Urothelium cell line (cell line): ENCODE results near the gene MED6.

Source experiments
- DNase-seq: peaks from one replicate; pipeline ENCODE4 v3.0.0; 2011; ENCODE audit warnings: low spot score, mixed read lengths
- FAIRE-seq: peaks from 2 replicates; lab custom pipeline; 2011; peaks lifted over from hg19 to GRCh38; lab: Jason Lieb, UNC

Gene MED6

DNA sequence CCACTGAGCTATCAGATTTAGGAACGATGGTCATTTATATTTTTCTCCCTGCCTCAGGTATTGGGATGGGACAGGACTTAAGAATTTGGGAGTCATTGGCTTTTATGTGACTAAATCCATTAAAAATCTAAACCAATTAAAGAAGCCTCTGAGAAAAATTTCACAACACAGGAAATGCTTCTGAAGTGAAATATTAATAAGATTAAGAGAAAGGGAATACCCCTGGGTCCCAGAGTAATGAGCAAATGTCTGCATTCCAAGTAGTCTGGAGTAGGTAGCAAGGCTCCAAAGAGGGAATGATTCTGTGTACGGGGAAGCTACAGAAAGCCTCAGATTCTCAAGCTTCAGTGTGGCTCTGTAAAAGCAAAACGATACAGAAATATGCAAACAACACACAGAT is 707 bp upstream of the MED6 start:
- FAIRE-seq (no peak), DNase-seq (no peak)

DNA sequence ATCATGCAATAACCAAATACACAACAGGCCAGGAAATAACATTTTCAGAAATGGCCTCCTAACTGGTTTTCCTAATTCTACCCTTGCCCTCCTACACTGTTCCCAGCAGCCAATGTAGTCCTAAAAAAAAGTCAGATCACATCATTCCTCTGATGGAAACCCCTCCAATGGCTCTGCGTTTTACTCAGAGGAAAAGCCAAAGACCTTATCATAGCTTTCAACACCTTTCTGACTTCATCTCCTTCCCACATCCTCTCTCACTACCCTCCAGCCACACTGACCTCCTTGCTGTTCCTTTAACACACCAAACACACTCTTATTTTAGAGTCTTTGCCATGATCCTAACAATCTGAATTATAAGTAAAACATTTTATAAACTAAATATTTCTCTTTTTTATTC is 1.1 kb downstream of the MED6 start:
- DNase-seq, result no peak
- no peak for FAIRE-seq

DNA sequence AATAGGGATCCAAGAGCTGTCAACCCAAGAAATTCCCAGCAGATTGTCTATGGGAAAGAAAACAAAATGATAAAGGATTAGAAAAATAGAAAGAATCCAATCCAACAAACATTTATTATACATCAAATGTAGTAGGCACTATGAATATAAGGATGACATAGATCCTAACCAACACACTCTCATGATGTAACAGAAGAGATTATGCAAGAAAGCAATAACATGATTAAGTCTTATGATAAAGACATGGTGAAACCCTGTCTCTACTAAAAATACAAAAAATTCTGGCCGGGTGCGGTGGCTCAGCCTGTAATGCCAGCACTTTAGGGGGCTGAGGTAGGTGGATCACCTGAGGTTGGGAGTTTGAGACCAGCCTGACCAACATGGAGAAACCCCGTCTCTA is 2.7 kb downstream of the MED6 start:
- DNase-seq (no peak), FAIRE-seq (no peak)

DNA sequence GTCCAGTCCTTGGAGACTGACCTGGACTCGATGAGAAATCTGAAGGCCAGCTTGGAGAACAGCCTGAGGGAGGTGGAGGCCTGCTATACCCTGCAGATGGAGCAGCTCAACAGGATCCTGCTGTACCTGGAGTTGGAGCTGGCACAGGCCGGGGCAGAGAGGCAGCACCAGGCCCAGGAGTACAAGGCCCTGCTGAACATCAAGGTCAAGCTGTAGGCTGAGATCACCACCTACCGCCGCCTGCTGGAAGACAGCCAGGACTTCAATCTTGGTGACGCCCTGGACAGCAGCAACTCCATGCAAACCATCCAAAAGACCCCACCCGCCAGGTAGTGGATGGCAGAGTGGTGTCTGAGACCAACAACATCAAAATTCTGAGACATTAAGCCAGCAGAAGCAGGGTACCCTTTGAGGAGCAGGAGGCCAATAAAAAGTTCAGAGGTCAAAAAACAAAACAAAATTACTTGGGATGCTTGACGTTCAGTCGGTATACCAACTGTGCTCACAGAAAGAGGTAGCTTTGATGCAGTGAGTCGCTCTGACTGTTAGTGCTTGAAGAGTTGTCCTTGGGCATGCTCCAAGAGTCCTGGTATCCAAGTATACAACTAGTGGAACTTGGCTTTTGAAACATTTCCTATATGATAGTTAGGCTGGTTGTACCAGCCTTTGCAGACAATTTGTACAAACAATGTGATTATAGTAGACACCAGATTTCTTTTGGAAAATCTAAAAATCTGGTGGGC is 4.8 kb downstream of the MED6 start:
- DNase-seq (no peak), FAIRE-seq (peak; percentile 30)

DNA sequence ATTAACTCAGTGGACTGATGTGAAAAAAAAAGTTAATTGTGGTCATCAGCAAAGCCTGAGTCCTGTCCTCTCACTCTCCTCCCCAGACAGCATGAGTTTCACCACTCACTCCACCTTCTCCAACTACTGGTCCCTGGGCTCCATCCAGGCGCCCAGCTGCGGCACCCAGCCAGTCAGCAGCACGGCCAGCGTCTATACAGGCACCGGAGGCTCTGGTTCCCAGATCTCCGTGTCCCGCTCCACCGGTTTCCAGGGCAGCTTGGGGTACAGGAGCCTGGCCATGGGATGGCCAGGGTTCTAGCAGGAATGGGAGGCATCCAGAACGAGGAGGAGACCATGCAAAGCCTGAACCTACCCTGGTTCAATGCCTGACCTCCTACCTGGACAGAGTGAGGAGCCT is 6.0 kb downstream of the MED6 start:
- FAIRE-seq (no peak), DNase-seq (no peak)

DNA sequence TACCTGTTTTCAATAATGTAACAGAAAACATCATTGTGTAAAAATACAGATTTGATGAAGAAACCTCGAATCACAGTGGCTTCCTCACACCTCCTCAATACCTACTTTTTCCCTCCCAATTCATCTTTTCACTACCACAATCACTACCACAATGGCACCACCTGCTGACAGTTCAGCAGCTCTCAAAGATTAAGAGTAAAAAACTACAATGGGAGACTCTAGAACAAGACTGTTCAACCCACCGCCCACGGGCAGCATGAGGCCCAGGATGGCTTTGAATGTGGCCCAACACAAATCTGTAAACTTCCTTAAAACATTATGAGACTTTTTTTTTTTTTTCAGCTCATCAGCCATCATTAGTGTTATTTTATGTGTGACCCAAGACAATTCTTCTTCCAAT is 15.2 kb downstream of the MED6 start:
- DNase-seq (no peak), FAIRE-seq (no peak)

DNA sequence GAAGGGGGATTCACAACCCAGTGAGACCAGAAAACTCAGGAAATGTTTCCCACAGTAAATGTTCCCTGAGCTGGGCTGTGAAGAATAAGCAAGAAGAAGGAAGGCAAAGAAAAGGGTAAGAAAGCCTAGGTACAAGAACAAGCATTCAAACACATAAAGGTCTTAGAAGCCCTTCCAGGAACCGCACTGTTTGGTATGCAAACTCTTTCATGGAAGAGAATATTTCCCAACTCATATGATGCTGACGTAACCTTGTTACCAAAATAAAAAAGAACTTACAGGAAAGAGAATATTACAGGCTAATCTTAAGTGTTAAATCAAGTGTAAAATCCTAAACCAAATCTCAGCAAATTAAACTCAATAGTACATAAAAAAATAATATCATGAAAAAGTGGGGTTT is 23.6 kb downstream of the MED6 start:
- FAIRE-seq (no peak), DNase-seq (no peak)

DNA sequence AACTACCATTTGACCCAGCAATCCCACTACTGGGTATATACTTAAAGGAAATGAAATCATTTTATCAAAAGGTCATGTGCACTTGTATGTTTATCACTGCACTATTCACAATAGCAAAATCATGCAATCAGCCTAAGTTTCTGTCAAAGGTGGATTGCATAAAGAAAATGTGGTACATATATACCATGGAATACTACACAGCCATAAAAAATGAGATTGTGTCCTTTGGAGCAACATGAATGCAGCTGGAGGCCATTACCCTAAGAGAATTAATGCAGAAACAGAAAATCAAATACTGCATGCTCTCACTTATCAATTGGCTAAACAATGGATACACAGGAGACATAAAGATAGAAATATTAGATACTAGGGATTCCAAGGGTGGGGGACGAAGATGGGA is 27.4 kb downstream of the MED6 start:
- DNase-seq (no peak), FAIRE-seq (peak; percentile 9)

DNA sequence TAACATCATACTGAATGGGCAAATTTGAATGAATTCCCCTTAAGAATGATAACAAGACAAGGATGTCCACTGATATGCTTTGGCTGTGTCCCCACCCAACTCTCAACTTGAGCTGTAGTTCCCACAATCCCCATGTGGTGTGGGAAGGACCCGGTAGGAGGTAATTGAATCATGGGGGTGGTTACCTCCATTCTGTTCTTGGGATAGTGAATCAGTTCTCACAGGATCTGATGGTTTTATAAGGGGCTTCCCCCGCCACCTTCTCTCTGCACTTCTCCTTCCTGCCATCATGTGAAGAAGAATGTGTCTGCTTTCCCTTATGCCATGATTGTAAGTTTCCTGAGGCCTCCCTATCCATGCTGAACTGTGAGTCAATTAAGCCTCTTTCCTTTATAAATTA is 29.3 kb downstream of the MED6 start:
- DNase-seq, result no peak
- FAIRE-seq, result peak; percentile 79

DNA sequence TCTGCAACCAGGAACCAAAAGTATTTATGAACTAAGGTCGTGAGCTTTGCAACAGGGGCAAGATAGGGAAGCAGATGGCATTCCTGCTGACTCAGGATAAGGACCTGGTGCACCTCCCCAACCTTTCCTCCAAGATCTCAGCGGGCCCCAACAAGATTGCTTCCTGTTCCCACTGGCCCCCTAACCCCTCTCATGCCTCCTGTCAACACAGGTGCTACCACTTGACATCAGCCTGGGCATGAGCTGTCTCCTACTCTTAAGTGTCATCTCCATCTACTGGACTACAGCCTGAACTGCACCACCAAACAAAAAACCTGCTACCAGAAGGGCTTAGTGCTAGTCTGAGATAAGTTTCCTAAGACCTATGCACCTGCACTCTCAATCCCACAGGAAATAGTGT is 32.7 kb downstream of the MED6 start:
- FAIRE-seq, result peak; percentile 98
- peak; percentile 61 for DNase-seq

DNA sequence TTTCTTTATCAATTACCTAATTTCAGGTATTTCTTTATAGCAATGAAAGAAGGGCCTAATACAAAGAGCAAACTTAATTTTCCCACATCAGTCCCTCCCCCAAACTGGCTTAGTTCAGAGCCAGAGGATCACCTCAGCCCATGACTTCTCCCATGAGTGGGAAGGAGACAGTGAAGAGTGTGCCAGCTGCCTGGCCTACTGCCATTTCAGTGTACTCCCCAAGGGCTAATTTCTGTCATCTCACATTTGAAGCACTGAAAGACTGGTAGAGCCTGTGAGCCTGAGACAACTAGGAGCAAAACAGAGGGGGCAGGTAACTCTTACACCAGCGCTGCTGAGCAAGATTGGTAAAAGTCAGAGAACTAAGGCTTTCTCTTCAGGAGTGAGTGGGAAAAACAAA is 36.6 kb downstream of the MED6 start:
- DNase-seq (no peak), FAIRE-seq (peak; percentile 42)

DNA sequence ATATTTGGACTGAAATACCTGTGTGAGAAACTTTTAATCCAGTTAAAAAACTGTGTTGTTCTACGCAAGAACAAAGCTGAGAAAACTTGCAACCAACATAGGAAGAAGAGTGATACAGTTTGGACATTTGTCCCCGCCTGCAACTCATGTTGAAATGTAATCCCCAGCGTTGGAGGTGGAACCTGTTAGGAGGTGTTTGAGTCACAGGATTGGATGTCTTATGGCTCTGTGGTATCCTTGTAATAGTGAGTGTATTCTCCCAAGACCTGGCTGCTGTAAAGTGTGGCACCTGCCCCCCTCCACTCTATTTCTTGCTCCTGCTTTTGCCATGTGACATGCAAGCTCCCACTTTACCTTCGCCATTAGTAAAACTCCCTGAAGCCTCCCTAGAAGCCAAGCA is 37.0 kb downstream of the MED6 start:
- DNase-seq, result no peak
- FAIRE-seq, result peak; percentile 53

DNA sequence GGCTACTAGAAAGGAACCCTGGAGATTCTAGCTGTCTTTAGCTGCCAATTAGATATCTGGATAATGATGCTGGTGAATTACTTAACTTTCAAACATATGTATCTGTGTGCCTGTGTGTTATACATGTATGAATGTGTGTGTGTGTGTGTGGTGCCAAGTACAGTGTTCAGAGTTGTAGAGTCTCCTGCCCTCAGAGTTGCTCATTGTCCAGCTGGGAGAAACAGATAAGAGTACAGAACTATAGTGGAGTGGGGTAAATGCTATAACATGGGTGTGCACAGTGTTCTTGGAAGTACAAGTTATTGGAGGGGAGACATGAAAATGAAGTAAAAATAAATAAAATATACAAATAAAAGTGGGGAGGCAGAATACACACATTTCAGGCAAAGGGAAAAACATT is 42.1 kb downstream of the MED6 start:
- DNase-seq (no peak), FAIRE-seq (peak; percentile 81)

DNA sequence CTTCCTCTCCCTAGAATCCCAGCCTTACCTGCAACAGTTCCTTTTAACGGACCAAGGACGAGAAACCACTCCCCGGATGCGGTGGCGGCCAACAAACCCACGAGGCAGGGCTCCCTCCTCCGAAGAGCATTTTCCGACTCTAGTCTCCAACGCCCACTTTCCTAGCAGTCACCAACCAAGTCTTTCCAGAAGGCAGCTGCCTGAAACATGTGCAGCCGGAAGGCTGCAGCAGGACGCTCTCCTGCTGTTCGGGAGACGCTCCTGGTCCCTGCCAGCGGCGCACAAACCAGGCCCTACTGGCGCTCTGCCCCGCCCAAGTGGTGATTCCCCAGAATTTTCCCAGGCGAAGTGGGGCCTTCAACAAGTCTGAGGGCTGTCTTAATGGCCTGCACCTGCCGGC is 44.6 kb downstream of the MED6 start:
- no peak for FAIRE-seq
- DNase-seq, result no peak

DNA sequence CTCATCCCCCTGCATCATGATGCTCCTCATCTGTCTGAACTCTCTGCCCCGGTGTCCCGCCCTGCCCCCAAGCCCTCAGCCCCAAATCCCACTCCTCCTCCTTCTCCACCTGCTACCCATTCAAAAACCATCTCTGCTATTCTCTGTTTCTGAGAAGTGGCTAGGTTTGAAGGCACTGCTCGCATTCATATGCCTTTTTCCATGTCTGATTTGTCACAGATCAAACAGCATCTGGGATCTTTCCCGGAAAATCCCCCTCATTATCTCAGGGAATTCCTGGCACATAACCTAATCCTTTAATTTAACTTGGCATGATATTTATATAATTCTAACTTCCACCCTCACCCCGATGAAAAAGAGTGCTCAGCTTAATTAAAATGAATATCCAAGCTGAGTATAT is 62.4 kb downstream of the MED6 start:
- no peak for FAIRE-seq

DNA sequence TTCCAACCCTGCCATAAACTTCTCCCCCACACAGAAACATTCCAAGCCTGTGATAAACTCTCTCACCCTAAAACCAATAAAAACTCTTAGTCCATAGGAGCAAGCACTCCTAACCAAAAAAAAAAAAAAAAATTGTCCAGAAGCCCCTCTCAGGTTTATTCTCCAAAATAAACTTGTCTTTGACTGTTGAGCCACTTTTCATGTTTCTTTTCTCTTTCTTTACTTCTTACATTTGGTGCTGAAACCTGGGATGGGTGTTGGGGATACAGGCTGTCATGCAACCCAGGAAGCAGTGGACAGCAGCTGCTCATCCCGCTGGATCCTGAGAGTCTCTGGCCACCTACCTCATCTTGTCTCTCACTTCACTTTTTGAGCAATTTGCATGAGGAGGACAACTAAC is 63.6 kb downstream of the MED6 start:
- DNase-seq (no peak), FAIRE-seq (no peak)

More for the DNA sequence above, 62.4 kb downstream of the MED6 start:
- DNase-seq, result no peak

DNA sequence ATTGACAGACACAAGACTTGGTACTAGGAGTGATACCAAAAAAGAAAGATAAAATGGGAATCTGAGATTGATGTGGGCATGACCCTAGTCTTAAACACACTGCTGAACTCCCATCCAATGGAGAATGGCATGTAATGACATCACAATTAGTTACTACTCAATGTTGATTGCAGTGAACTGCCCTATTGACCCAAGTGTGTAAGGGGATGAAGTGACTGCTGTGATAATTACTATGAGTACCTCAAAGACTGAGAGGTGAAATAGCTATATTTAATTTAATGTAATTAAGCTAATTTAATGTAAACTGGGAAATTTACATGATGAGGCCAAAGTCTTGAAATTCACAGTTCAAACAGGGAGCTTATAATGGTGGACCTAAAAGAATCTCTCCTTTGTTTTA is 65.6 kb downstream of the MED6 start, which contains the start of gene ADAM20:
Gene ADAM20, minus strand, starts transcription at position 101 of the 400 bp plus-strand sequence. CDS start 10,247 bp downstream, outside the sequence.
- DNase-seq, result no peak
- FAIRE-seq, result peak; percentile 40
